Uterus (tissue), 2 donors: Measurements from ENCODE around the gene COL18A1.

Source experiments
- POLR2A ChIP-seq, 2 donors: fragments of 450-650 bp; IDR thresholded peaks; one replicate each; pipeline ENCODE4 v1.6.1; 2016; ENCODE audit warnings: antibody characterized with exemption in 2 of 2, mild to moderate bottlenecking in 1 of 2, moderate library complexity in 1 of 2
- TF ChIP-seq, protein P1 (sequence below), 4 experiments: fragments of 200-600 bp in 2 of 4; fragments of 450-650 bp in 2 of 4; sonication (generic) in 2 of 4; IDR thresholded peaks; one replicate each; pipeline ENCODE4 v1.5.1; 2016 to 2019; ENCODE audit warnings: antibody characterized with exemption in 4 of 4, mild to moderate bottlenecking in 2 of 4, moderate library complexity in 1 of 4

DNA sequence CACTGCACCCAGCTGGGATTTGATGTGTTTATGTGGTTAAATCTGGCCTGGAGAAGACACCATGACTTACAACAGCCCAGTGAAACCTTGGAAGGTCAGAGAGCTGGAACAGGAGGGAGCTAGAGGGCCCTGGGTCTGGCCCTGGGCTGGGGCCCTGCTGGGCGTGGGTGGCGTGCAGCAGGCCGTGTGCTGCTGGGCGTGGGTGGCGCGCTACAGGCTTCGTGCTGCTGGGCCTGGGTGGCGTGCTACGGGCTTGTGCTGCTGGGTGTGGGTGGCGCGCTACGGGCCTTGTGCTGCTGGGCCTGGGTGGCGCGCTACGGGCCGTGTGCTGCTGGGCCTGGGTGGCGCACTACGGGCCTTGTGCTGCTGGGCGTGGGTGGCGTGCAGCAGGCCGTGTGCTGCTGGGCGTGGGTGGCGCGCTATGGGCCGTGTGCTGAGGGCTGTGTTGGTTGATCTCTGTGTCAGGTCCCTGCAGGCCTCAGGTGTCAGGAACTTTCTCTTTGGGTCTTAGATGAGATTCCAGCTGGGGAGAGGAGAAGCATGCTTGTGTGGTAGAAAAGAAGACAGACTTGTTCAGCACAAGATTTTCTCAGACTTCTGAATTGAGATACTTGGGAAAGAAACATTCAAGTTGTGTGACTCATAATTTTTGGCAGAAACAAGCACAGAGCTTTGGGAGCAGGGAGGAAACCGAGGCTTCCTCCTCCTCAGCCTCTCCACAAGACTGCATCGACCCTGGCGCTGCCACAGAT, 66.0 kb downstream of the COL18A1 start:
- TF ChIP-seq, protein P1, sequence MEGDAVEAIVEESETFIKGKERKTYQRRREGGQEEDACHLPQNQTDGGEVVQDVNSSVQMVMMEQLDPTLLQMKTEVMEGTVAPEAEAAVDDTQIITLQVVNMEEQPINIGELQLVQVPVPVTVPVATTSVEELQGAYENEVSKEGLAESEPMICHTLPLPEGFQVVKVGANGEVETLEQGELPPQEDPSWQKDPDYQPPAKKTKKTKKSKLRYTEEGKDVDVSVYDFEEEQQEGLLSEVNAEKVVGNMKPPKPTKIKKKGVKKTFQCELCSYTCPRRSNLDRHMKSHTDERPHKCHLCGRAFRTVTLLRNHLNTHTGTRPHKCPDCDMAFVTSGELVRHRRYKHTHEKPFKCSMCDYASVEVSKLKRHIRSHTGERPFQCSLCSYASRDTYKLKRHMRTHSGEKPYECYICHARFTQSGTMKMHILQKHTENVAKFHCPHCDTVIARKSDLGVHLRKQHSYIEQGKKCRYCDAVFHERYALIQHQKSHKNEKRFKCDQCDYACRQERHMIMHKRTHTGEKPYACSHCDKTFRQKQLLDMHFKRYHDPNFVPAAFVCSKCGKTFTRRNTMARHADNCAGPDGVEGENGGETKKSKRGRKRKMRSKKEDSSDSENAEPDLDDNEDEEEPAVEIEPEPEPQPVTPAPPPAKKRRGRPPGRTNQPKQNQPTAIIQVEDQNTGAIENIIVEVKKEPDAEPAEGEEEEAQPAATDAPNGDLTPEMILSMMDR (IDR thresholded peaks at IDR 0.05), result peak in 1 of 4 experiments; percentile 2
- TF ChIP-seq POLR2A (IDR thresholded peaks at IDR 0.05), result no peak
